RWPE1 (cell line): ENCODE measurements around the gene PLXNB3.
"Not testable (repeated sequence)": the region's sequence is repeated elsewhere in the genome, so short reads cannot be mapped to it uniquely, and the experiment has no call there.

Source experiments
- CTCF ChIA-PET: fragments of 350-600 bp; sonication (Branson Sonifier 250); formaldehyde crosslinking; extraction: SDS; loops from one replicate; lab custom pipeline; 2021; lab: Yijun Ruan, JAX
- POLR2A ChIA-PET: fragments of 400-600 bp; formaldehyde crosslinking; extraction: SDS; loops from one replicate; lab custom pipeline; 2020; ENCODE audit warnings: antibody characterized with exemption; ENCODE audit not compliant: low non-redundant PET; lab: Yijun Ruan, JAX
- DNase-seq: peaks from one replicate; pipeline ENCODE4 v3.0.0; 2012; ENCODE audit warnings: low spot score
- H3K27ac ChIP-seq: fragments of 450-650 bp; 2 replicates; pipeline ENCODE4 v1.5.1; 2017
- CTCF ChIP-seq: fragments of 450-650 bp; conservative IDR thresholded peaks from 2 replicates; pipeline ENCODE4 v1.5.1; 2017; ENCODE audit warnings: low read depth, mild to moderate bottlenecking

Gene PLXNB3

DNA sequence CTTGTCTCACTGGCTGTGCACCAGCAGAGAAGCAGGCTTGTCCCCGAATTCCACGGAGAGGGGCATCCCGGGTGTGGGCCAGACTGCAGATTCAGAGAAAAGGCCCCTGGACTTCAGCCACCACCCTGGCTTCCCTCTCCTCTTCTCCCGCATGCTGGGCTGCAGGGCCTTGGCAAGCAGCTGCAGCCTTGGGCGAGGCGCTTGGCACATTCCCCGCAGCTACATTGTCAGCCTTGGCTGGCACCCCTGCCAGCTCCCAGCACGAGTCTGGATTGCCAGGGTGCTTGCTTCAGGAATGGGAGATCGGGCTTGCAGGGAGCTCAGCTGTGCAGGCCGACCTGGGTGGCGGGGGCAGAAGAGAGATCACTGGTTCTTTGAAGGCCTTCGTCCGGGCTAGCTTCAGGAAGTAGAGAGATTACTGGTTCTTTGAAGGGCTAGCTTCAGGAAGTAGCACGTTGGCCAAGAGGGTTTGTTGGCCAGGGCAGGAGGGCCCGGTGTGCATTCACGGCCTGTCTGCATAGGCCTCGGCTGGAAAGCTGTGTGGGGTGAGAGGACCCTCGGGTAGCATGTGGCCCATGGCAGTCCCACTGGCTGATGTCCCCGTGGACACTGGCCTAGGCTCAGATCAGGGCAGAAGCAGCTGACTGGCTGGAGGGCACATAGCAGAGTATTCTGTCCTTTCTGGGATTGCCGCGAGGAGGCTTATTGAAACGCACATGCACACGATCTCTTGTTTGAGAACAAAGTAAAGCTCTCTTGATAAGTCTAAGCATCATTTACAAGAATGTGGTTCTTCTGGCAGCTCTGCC, 36.7 kb upstream of the PLXNB3 start:
- CTCF ChIA-PET, result no interaction called here

GRCh38 chrX:153728095-153728494, 36.0 kb upstream of the PLXNB3 start:
- ChIA-PET POLR2A (no interaction called here), CTCF (interaction anchor here (0.6 kb wide), 1 partner anchor 137 kb away, joined by 3 read pairs; no protein-coding TSS in a partner anchor)
- H3K27ac ChIP-seq, result peak overlapping the region; percentile 98
- DNase-seq, result no peak
- no peak for TF ChIP-seq CTCF

More for the DNA sequence above, 36.7 kb upstream of the PLXNB3 start:
- peak overlapping the region; percentile 98 for H3K27ac ChIP-seq
- POLR2A ChIA-PET, result no interaction called here
- peak; percentile 34 for DNase-seq
- no peak for TF ChIP-seq CTCF

DNA sequence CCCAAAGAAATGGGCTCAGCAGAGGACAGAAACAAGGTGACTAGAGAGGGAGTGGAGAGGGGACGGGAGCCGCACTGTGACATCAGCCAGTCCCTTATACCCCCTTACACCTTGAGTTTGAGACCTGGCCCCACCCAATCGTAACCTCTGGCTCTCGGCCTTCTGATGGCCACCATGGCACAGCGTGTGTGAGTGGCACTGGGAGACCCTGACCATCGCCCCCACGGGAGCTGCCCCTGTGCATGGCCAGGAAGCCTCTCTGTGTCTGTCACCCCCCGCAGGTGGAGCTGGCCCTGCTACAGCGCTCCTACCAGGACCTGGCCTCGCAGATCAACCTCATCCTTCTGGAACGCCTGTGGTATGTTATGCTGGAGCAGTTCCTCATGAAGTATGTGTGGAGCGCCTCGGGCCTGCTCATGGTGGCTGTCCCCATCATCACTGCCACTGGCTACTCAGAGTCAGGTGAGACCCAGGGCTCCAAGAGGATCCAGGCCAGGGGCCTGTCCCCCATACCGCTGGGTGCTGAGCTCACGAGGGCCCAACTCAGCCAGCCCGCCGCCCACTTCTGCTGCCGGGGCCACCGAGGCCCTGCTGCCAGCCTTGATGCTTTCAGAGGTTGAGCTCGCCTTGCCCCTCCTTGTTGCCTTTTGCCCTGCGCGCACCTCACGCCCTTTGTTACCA, 35.0 kb upstream of the PLXNB3 start:
- H3K27ac ChIP-seq, result no peak overlapping the region
- ChIA-PET POLR2A (no interaction called here), CTCF (no interaction called here)
- no peak for TF ChIP-seq CTCF
- no peak for DNase-seq

DNA sequence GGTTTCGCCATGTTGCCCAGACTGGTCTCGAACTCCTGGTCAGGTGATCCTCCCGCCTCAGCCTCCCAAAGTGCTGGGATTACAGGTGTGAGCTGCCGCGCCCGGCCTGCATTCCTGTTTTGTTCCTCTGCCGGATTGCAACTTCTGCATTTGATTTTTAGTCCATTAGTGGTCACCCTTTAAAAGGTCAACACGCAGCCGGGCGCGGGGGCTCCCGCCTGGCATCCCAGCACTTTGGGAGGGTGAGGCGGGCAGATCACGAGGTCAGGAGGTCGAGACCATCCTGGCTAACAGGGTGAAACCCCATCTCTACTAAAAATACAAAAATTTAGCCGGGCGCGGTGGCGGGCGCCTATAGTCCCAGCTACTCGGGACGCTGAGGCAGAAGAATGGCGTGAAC, 33.9 kb upstream of the PLXNB3 start:
- CTCF ChIA-PET, H3K27ac ChIP-seq, POLR2A ChIA-PET, DNase-seq: not testable (repeated sequence)

DNA sequence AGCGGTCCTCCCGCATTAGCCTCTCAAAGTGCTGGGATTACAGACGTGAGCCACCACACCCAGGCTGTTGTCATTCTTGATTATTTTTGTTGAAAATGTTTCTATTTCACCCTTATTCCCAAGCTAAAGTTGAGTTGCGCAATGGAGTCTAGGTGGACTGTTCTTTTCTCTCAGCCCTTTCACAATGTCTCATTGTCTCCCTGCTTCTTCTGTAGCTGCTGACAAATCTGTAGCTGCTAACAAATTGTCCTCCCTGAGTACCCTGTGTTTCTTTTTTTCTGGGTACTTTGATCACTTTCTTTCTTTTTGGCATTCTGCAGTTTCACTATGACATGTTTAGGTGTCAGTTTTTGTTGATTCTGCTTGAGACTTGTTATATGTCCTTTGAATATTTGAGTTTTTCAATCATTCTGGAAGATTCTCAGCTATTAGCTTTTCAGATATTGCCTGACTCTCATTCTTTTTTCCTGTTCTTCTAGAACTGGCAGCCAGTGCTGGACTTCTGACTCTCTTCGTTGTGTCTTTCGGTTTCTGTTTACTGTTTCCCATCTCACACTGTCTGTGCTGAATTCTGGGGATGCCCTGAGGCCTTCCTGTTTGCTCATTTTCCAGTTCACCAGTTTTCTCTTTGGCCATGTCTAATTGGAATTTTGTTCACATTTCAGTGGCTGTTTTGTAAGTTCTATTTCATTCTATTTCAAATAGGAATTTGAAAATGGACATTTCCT, 32.8 kb upstream of the PLXNB3 start:
- no peak overlapping the region for H3K27ac ChIP-seq
- no peak for TF ChIP-seq CTCF
- ChIA-PET POLR2A (no interaction called here), CTCF (interaction anchor here (0.6 kb wide), 2 partner anchors 69 to 624 kb away, joined by 3 read pairs; no protein-coding TSS in a partner anchor)
- DNase-seq, result no peak

GRCh38 chrX:153731845-153732215, 32.2 kb upstream of the PLXNB3 start:
- no peak for TF ChIP-seq CTCF
- ChIA-PET CTCF (no interaction called here), POLR2A (no interaction called here)
- H3K27ac ChIP-seq, result no peak overlapping the region; the same call in 1 of the 2 replicates
- no peak for DNase-seq
